ENCODE data around the gene HACD3. TPM values are rescaled to one million over a fixed set of nuclear protein-coding genes. Genes with fewer than 3 reads are reported as not detected.

HACD3 gene
- total and polyA plus RNA-seq, 2 of the 4 experiments (the other 2 are of a cell fraction), result 60.9 to 131 TPM

DNA sequence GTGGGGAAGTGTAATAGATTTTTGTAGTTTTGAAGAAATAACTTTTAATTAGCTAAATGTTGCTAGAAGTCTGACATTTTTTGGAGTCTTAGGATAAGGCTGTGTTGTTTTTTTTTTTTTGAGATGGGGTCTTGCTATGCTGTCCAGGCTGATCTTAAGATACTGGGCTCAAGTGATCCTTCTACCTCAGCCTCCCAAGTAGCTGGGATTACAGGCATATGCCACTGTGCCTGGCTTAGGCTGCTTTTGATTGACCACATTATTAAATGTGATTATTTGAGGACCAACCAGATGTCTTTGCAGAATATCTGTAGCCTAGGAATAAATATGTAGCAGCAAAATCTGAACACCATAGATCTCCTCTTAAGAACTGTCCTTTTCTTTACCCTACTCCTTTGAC is 29.7 kb downstream of the HACD3 start:
- Histone ChIP-seq H2BK20ac (ENCODE audit: low read depth, low read length) (no peak overlapping the region), H3K18ac (ENCODE audit: low read depth, low read length) (no peak overlapping the region), H3K4ac (ENCODE audit: low read depth, low read length) (no peak overlapping the region), H2BK5ac (ENCODE audit: low read depth, low read length, poor library complexity, severe bottlenecking) (no peak overlapping the region), H3K27ac (ENCODE audit: insufficient read depth, low read length) (no peak overlapping the region), H2AK5ac (ENCODE audit: low read depth, low read length) (no peak overlapping the region), H3K4me3 (ENCODE audit: insufficient read depth, low read depth, low read length) (no peak overlapping the region), H2AFZ (replicated peaks; ENCODE audit: low read length, poor library complexity) (no peak overlapping the region), H3K36me3 (ENCODE audit: control insufficient read depth, insufficient read depth, low read length) (peaks cover 29% of the 10 kb centered on the region), H3K79me1 (ENCODE audit: low read depth in 1 of 2, low read length in 2 of 2) (peaks cover 28 to 46% of the 10 kb centered on the region in 2 experiments; a peak in 3 of 4 replicates), H3K4me1 (ENCODE audit: control insufficient read depth, insufficient read depth, low read length) (peaks cover 4% of the 10 kb centered on the region), H4K91ac (ENCODE audit: insufficient read depth, low read depth, low read length) (no peak overlapping the region), H2BK120ac (ENCODE audit: low read depth, low read length) (no peak overlapping the region), H2AK9ac (replicated peaks; ENCODE audit: low read depth, low read length, poor library complexity) (no peak overlapping the region), H4K8ac (ENCODE audit: low read depth in 2 of 2, low read length in 2 of 2) (no peak overlapping the region), H3K9ac (ENCODE audit: low read depth, low read length) (no peak overlapping the region), H3K23ac (ENCODE audit: low read depth, low read length) (no peak overlapping the region), H2BK15ac (ENCODE audit: low read depth, low read length) (no peak overlapping the region), H4K5ac (ENCODE audit: low read depth, low read length) (no peak overlapping the region), H4K20me1 (ENCODE audit: insufficient read depth, low read length) (peaks cover 5% of the 10 kb centered on the region; the same call in 1 of the 2 replicates), H3K9me1 (ENCODE audit: insufficient read depth, low read length) (peaks cover 7% of the 10 kb centered on the region; the same call in 1 of the 2 replicates), H3K56ac (ENCODE audit: extremely low read depth, insufficient read depth, low read length) (no peak overlapping the region), H3K9me3 (ENCODE audit: control insufficient read depth, insufficient read depth, low read length) (no peaks in the 10 kb centered on the region), H3K27me3 (ENCODE audit: control insufficient read depth, insufficient read depth, low read length) (no peaks in the 10 kb centered on the region), H3K4me2 (ENCODE audit: low read depth, low read length) (no peak overlapping the region), H3K14ac (replicated peaks; ENCODE audit: low read depth, low read length) (no peak overlapping the region)
- no peak for DNase-seq
- POLR2A ChIA-PET (ENCODE audit: unreplicated experiment), result interaction anchor here (0.6 kb wide), 1 partner anchor 316 kb away, joined by 4 read pairs; no protein-coding TSS in a partner anchor
- no TSS peak for BruUV-seq (replicated peaks)
- in situ Hi-C loops (cut with MboI; ENCODE audit: low sequenced_read_pairs), result no loop called here
- CTCF ChIA-PET, result interaction anchor here (0.6 kb wide), 1 partner anchor 554 kb away, joined by 4 read pairs; no protein-coding TSS in a partner anchor
- no peak for ATAC-seq (ENCODE audit: low read depth)
- dilution Hi-C loops (cut with HindIII; ENCODE audit: low sequenced_read_pairs, unreplicated experiment), result no loop called here
- TF ChIP-seq, protein P1, sequence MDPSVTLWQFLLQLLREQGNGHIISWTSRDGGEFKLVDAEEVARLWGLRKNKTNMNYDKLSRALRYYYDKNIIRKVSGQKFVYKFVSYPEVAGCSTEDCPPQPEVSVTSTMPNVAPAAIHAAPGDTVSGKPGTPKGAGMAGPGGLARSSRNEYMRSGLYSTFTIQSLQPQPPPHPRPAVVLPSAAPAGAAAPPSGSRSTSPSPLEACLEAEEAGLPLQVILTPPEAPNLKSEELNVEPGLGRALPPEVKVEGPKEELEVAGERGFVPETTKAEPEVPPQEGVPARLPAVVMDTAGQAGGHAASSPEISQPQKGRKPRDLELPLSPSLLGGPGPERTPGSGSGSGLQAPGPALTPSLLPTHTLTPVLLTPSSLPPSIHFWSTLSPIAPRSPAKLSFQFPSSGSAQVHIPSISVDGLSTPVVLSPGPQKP (IDR thresholded peaks at IDR 0.05; ENCODE audit: borderline replicate concordance, low read depth, low read length), result no peak
- no peak for TF ChIP-seq NFE2L2 (IDR thresholded peaks at IDR 0.05; ENCODE audit: low read depth, low read length)
- no peak for TF ChIP-seq FOS (IDR thresholded peaks at IDR 0.05; ENCODE audit: low read depth, low read length)
- TF ChIP-seq BHLHE40 (IDR thresholded peaks at IDR 0.05; ENCODE audit: low read depth, low read length), result no peak
- TF ChIP-seq MXI1 (IDR thresholded peaks at IDR 0.05; ENCODE audit: borderline replicate concordance, low read depth, low read length), result no peak
- TF ChIP-seq SMC3 (IDR thresholded peaks at IDR 0.05; ENCODE audit: low read depth, low read length), result no peak
- TF ChIP-seq RCOR1 (IDR thresholded peaks at IDR 0.05; ENCODE audit: insufficient replicate concordance, low read length), result no peak
- no peak for TF ChIP-seq CEBPB (IDR thresholded peaks at IDR 0.05; ENCODE audit: low read depth, low read length)
- TF ChIP-seq CHD1 (IDR thresholded peaks at IDR 0.05; ENCODE audit: low read depth, low read length), result no peak
- TF ChIP-seq MAZ (IDR thresholded peaks at IDR 0.05; ENCODE audit: borderline replicate concordance, low read depth, low read length), result no peak
- TF ChIP-seq, protein P2, sequence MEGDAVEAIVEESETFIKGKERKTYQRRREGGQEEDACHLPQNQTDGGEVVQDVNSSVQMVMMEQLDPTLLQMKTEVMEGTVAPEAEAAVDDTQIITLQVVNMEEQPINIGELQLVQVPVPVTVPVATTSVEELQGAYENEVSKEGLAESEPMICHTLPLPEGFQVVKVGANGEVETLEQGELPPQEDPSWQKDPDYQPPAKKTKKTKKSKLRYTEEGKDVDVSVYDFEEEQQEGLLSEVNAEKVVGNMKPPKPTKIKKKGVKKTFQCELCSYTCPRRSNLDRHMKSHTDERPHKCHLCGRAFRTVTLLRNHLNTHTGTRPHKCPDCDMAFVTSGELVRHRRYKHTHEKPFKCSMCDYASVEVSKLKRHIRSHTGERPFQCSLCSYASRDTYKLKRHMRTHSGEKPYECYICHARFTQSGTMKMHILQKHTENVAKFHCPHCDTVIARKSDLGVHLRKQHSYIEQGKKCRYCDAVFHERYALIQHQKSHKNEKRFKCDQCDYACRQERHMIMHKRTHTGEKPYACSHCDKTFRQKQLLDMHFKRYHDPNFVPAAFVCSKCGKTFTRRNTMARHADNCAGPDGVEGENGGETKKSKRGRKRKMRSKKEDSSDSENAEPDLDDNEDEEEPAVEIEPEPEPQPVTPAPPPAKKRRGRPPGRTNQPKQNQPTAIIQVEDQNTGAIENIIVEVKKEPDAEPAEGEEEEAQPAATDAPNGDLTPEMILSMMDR (conservative IDR thresholded peaks at IDR 0.05; ENCODE audit: low read depth, low read length), result no peak
- TF ChIP-seq MAFK (IDR thresholded peaks at IDR 0.05; ENCODE audit: low read depth, low read length), result no peak
- TF ChIP-seq POLR2A (IDR thresholded peaks at IDR 0.05; ENCODE audit: low read depth, low read length), result no peak
- TF ChIP-seq RAD21 (IDR thresholded peaks at IDR 0.05; ENCODE audit: low read length), result no peak
- intact Hi-C loops (cut with micrococcal nuclease), result no loop called here

Measured in IMR-90 (cell line).